ENCODE measurements around the gene FOXRED1.

DNA sequence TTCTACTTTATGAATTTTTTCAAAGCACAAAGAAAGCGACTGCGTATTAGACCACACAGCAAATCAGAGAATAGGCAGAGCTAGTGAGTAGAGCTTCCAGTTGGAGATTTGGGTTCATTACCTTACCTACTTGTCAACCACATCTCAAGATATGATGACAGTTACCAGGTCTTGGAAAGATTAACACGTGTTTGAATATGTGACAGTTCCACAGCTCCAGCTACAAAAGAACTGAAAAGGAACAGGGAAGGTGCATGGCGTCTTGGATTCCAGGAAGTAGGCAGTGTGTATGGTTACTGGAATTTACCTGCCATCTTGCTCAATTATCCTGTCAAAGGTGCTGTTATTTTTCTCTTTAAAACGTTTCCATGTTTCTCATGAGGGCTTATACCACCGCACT lies 19.3 kb downstream of the FOXRED1 start:
- TF ChIP-seq CTCF (IDR thresholded peaks at IDR 0.05) (no peak), POLR2A (IDR thresholded peaks at IDR 0.05) (no peak)

All from body of pancreas (tissue), 4 donors.